Measurements from ENCODE around the gene EFCAB12. TPM values are rescaled to one million over a fixed set of nuclear protein-coding genes. Genes with fewer than 3 reads are reported as not detected.
"Not testable (repeated sequence)": the region's sequence is repeated elsewhere in the genome, so short reads cannot be mapped to it uniquely, and the experiment has no call there.

The EFCAB12 gene
- polyA plus RNA-seq, 3 donors, result 3.6 to 7.2 (median 3.7) TPM

- no peak for DNase-seq (ENCODE audit: extremely low read depth in 1 of 11, low read depth in 9 of 11, low spot score in 4 of 11)
Measured at GRCh38 chr3:129404130-129404529, 24.3 kb downstream of the EFCAB12 start.

GRCh38 chr3:129403450-129403849 lies 25.0 kb downstream of the EFCAB12 start:
- DNase-seq (ENCODE audit: extremely low read depth in 1 of 11, low read depth in 9 of 11, low spot score in 4 of 11), result no peak

GRCh38 chr3:129402616-129403015 lies 25.8 kb downstream of the EFCAB12 start:
- DNase-seq (ENCODE audit: extremely low read depth in 1 of 11, low read depth in 9 of 11, low spot score in 4 of 11), result no peak

- DNase-seq (ENCODE audit: extremely low read depth in 1 of 11, low read depth in 9 of 11, low spot score in 4 of 11), result no peak
Measured at GRCh38 chr3:129402210-129402609, 26.2 kb downstream of the EFCAB12 start.

DNA sequence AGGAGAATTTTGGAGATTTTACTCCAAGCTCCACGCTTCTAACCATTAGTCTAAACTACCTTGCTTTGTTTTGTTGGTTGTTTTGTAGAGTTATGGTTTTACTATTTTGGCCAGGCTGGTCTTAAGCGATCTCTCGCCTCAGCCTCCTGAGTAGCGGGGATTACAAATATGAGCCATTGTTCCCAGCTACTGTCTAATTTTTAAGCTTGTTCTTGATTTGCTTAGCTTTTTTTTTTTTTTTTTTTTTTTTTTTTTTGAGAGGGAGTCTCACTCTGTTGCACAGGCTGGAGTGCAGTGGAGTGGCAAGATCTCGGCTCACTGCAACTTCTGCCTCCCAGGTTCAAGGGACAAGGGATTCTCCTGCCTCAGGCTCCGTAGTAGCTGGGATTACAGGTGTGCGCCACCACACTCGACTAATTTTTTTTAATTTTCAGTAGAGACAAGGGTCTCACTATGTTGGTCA lies 28.5 kb downstream of the EFCAB12 start:
- DNase-seq (ENCODE audit: extremely low read depth in 1 of 11, low read depth in 9 of 11, low spot score in 4 of 11), result peak in 2 of 11 donors; percentile 1 to 14

DNA sequence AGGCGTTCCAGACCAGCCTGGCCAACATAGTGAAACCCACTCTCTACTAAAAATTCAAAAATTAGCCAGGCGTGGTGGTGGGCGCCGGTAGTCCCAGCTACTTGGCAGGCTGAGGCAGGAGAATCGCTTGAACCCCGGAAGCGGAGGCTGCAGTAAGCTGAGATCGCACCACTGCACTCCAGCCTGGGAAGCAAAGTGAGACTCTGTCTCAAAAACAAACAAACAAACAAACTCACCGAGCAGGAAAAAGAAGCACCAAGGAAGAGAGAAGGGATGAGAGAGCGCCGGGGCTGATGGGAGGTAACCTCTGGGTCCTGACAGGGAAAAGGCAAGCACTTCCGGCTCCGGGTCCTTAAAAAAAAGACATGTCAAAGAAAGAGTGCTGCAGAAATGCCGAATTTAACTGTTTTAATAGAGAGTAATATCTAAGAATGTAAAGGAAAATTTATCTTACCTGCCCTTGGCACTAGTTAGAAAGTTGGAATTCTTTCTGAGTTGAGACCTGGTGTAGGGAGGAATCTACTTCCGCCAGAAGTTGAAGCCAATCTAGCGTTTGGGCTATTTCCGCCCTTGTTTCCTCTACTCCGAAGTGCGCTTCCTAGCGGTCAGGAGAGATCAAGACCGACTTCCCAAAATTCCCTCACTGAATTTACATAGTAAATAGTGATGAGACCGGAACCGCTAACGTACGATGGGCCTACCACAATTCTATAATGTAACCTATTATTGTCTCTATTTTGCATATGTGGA lies 29.1 kb downstream of the EFCAB12 start:
- DNase-seq (ENCODE audit: extremely low read depth in 1 of 11, low read depth in 9 of 11, low spot score in 4 of 11), result peak; percentile 89 to 98 (median 95)

DNA sequence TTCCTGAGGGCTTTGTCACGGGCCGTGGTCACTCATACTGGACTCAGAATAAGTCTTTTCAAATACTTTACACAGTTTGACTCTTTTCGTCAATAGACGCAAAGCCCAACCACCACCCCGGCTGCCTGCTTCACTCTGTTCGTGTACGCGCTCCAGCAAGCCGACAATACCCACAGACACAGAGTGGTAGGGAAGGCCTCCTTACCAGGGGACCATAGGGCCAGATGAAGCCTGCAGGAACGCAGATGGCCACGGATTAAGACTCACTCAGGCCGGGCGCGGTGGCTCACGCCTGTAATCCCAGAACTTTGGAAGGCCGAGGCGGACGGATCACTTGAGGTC lies 29.7 kb downstream of the EFCAB12 start:
- DNase-seq (ENCODE audit: extremely low read depth in 1 of 11, low read depth in 9 of 11, low spot score in 4 of 11), result no peak

GRCh38 chr3:129393760-129394564 lies 34.5 kb downstream of the EFCAB12 start:
- not testable (repeated sequence) for DNase-seq (ENCODE audit: extremely low read depth in 1 of 11, low read depth in 9 of 11, low spot score in 4 of 11)

DNA sequence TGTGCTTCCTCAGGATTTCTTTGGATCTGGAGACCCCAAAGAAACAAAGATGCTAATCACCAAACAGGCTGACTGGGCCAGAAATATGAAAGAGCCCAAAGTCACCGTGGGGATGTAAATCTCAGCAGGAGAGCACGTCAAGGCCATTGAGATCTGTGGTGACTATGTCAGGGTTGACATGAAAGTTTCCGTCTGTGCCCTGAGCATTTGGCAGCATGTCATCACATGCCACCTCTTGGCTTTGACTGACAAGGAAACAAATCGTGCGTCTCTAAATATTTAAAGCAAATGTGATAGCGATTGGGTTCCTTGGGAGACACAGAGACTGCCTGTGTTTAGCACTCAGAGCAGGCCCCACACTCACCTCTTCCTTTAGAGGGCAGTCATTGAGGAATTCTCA lies 35.2 kb downstream of the EFCAB12 start:
- DNase-seq (ENCODE audit: extremely low read depth in 1 of 11, low read depth in 9 of 11, low spot score in 4 of 11), result no peak

GRCh38 chr3:129392106-129392887 lies 36.1 kb downstream of the EFCAB12 start:
- not testable (repeated sequence) for DNase-seq (ENCODE audit: extremely low read depth in 1 of 11, low read depth in 9 of 11, low spot score in 4 of 11)

DNA sequence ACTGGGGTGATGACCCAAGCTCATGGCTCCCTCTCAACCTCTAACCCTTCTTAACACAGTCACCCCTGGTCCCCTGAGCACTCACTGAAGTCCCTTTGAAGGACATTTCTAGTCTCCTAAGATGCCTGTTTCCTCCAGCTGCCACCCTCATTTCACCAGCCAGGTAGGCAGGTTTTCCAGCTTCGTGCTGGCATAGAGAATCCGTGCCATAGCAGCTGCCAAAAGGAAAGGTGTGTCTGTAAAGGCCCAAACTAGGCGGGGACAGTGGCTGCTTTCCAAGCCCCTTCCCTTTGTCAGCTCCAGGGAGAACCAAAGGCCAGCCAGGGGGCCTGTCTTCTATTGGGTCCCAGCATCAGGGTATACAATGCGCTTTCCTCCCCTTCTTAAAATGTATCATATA lies 36.9 kb downstream of the EFCAB12 start:
- not testable (repeated sequence) for DNase-seq (ENCODE audit: extremely low read depth in 1 of 11, low read depth in 9 of 11, low spot score in 4 of 11)

- no peak for DNase-seq (ENCODE audit: extremely low read depth in 1 of 11, low read depth in 9 of 11, low spot score in 4 of 11)
Measured at GRCh38 chr3:129389572-129389937, 38.9 kb downstream of the EFCAB12 start.

DNA sequence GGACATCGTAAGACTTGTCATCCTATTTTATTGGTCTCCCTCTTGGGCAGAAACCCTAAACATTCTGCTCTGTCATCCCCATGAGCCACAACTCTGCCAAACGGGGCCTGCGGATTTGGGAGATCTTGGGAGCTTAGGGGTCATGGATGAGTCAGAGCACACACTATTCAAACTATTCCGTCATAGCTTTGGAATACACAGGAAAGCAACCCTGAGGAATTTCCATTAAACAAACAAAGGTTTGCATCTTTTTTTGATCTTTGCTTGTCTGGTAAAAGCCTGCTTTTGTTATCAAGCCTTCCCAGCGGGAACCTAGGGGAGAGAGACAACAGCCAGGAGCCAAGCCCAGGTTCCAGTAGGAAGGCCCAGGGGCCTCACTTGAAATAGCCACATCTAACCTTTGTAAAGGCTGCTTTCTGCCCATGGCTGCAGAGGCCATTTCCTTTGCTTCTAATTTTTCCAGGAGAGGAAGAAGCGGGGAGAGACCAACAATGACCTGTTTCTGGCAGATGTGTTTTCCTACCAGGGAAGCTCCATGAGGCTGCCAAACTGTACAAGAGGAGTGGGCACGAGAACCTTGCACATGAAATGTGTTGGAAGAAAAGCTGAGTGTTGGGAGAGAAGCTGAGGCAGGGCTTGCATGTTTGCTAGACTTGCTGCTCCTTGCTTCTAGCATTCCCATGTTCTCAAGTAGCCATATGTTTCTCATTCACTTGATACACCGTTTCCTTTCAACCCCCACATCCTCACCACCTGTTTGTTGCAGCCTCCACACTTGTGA lies 39.5 kb downstream of the EFCAB12 start:
- not testable (repeated sequence) for DNase-seq (ENCODE audit: extremely low read depth in 1 of 11, low read depth in 9 of 11, low spot score in 4 of 11)

DNA sequence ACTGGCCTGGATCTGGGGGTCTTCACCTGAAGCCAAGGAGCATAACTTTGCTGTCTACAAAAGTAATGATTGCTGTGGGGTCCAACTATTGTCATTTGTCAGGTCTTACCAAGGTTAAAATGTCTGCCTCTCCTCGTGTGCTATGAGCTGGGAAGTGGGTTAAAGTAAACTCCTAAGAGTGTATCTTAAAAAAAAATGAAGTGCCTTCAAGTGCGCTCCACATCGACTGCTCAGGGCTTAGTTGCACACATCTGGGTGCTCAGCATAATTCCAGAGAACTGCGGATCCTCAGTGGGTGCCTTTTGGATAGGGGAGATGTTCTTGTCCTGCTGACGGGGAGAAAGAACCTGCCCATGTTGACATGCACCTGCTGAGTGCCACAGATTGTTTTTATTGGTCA lies 40.9 kb downstream of the EFCAB12 start:
- DNase-seq (ENCODE audit: extremely low read depth in 1 of 11, low read depth in 9 of 11, low spot score in 4 of 11), result no peak

GRCh38 chr3:129386984-129387383 lies 41.5 kb downstream of the EFCAB12 start:
- DNase-seq (ENCODE audit: extremely low read depth in 1 of 11, low read depth in 9 of 11, low spot score in 4 of 11), result no peak

- not testable (repeated sequence) for DNase-seq (ENCODE audit: extremely low read depth in 1 of 11, low read depth in 9 of 11, low spot score in 4 of 11)
Measured at GRCh38 chr3:129385507-129385906, 42.9 kb downstream of the EFCAB12 start.

DNA sequence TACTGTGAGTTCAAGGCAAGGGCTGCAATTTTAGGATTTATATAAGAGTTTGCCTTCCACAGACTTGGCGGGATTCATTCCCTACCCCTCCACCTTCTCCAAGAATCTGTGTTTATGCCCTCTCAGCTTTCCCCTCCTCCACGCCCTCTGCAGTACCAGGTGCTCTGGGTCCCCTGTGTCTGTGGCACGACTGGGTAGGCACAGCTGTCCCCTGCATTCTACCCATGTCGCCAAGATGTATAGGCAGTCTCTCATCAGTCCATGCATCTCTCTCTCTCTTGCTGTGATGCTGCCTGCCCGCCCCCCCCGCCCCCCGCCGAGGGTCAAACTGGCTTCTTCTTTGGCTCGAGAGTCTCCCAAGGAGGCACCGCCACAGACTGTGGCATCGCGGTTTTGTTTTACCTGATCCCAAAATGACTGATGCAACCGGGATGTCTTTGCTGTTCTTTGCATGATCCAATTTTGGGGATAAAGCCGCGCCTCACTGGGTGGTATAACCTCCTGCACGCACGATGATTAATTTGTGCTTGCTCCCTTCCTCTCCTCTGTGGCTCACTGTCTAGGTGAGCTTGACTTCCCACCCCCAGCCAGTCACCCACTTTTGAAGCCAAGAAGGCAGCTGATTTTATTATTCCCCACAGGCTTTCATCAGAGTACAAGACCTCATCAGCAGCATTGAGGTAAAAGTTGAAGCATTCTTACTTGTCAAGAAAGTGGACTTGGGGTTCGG lies 43.7 kb downstream of the EFCAB12 start:
- no peak for DNase-seq (ENCODE audit: extremely low read depth in 1 of 11, low read depth in 9 of 11, low spot score in 4 of 11)

DNA sequence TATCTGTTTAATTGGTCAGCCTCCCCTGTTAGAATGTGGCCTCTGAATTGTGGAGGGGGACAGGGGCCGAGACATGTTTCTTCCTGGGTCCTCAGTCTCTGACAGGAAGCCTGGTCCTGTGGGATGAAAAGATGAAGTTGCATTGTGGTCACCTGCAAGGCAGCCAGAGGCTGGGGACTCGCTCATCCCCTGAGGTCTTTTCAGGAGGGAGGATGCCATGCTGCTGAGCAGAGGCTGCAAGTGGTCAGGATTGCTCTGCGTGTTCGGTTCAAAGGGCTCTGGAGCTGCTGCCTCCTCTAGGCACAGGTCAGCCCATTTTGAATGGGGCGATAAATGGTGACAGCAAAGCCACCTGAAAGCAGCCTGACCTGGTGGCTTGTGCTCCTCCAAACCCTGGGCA lies 44.3 kb downstream of the EFCAB12 start:
- DNase-seq (ENCODE audit: extremely low read depth in 1 of 11, low read depth in 9 of 11, low spot score in 4 of 11), result not testable (repeated sequence)

All from renal cortex interstitium (tissue), 11 donors.